SK-N-SH treated with all-trans-retinoic acid at 6 μM for 48 hours (cell line): ENCODE results near the gene TPR.
A peak's percentile ranks its signal among the peaks of the same experiment; 100 is the strongest.
"Not testable (repeated sequence)": the region's sequence is repeated elsewhere in the genome, so short reads cannot be mapped to it uniquely, and the experiment has no call there.

Experiments used
- ATAC-seq: fragments of 200-7000 bp; cut with Tn5 transposase; 3 replicates; pipeline ENCODE4 v1.9.1; 2020; ENCODE audit warnings: mild to moderate bottlenecking, moderate library complexity
- BACH2 ChIP-seq: fragments of 250-450 bp; sonication (Bioruptor Pico); IDR thresholded peaks from 2 replicates; pipeline ENCODE4 v1.9.0; 2021; ENCODE audit warnings: mild to moderate bottlenecking, borderline replicate concordance
- CREB5 ChIP-seq: fragments of 250-450 bp; sonication (Bioruptor Pico); IDR thresholded peaks from 2 replicates; pipeline ENCODE4 v1.5.1; 2020; ENCODE audit warnings: low read depth, mild to moderate bottlenecking, moderate library complexity
- CSDC2 ChIP-seq: fragments of 250-450 bp; sonication (Bioruptor Pico); IDR thresholded peaks from 2 replicates; pipeline ENCODE4 v1.5.0; 2020; ENCODE audit warnings: mild to moderate bottlenecking, moderate library complexity
- CSRNP3 ChIP-seq: fragments of 250-450 bp; sonication (Bioruptor Pico); IDR thresholded peaks from 2 replicates; pipeline ENCODE4 v1.5.1; 2021; ENCODE audit warnings: mild to moderate bottlenecking, moderate library complexity
- ESRRG ChIP-seq: fragments of 250-450 bp; sonication (Bioruptor Pico); IDR thresholded peaks from 2 replicates; pipeline ENCODE4 v1.6.1; 2021; ENCODE audit warnings: mild to moderate bottlenecking
- ISL1 ChIP-seq: fragments of 250-450 bp; sonication (Bioruptor Pico); IDR thresholded peaks from 2 replicates; pipeline ENCODE4 v2.1.2; 2022; ENCODE audit warnings: mild to moderate bottlenecking, moderate library complexity
- PATZ1 ChIP-seq: fragments of 250-450 bp; sonication (Bioruptor Pico); IDR thresholded peaks from 2 replicates; pipeline ENCODE4 v1.8.0; 2020; ENCODE audit warnings: mild to moderate bottlenecking, moderate library complexity, borderline replicate concordance
- POU6F1 ChIP-seq: fragments of 250-450 bp; sonication (Bioruptor Pico); IDR thresholded peaks from 2 replicates; pipeline ENCODE4 v1.8.0; 2021; ENCODE audit warnings: low read depth, mild to moderate bottlenecking, moderate library complexity, borderline replicate concordance
- PPARA ChIP-seq: fragments of 250-450 bp; sonication (Bioruptor Pico); IDR thresholded peaks from 2 replicates; pipeline ENCODE4 v1.5.0; 2020; ENCODE audit warnings: mild to moderate bottlenecking, borderline replicate concordance
- SNAI2 ChIP-seq: fragments of 250-450 bp; sonication (Bioruptor Pico); IDR thresholded peaks from 2 replicates; pipeline ENCODE4 v1.5.0; 2020; ENCODE audit warnings: mild to moderate bottlenecking, moderate library complexity
- TCF4 ChIP-seq: fragments of 250-450 bp; sonication (Bioruptor Pico); IDR thresholded peaks from 2 replicates; pipeline ENCODE4 v1.8.0; 2021; ENCODE audit warnings: mild to moderate bottlenecking, moderate library complexity, borderline replicate concordance
- TOX ChIP-seq: fragments of 250-450 bp; sonication (Bioruptor Pico); IDR thresholded peaks from 2 replicates; pipeline ENCODE4 v1.8.0; 2021; ENCODE audit warnings: mild to moderate bottlenecking, moderate library complexity, borderline replicate concordance
- ZC3H10 ChIP-seq: fragments of 250-450 bp; sonication (Bioruptor Pico); IDR thresholded peaks from 2 replicates; pipeline ENCODE4 v1.5.1; 2021; ENCODE audit warnings: mild to moderate bottlenecking, moderate library complexity
- ZFP3 ChIP-seq: fragments of 250-450 bp; sonication (Bioruptor Pico); IDR thresholded peaks from 2 replicates; pipeline ENCODE4 v1.5.0; 2020; ENCODE audit warnings: mild to moderate bottlenecking, moderate library complexity
- ZFP30 ChIP-seq: fragments of 450-650 bp; formaldehyde crosslinking; IDR thresholded peaks from 2 replicates; pipeline ENCODE4 v1.5.0; 2022; ENCODE audit warnings: mild to moderate bottlenecking, moderate library complexity
- ZNF565 ChIP-seq: fragments of 450-650 bp; formaldehyde crosslinking; conservative IDR thresholded peaks from 2 replicates; pipeline ENCODE4 v1.5.0; 2020; ENCODE audit warnings: low read depth, mild to moderate bottlenecking, moderate library complexity

TPR gene

GRCh38 chr1:186409091-186409490 is 34.0 kb upstream of the TPR start (continued):
- TF ChIP-seq CSRNP3: no peak

- TF ChIP-seq TOX (CRISPR knock-in tag) (0 out of 2 replicates have a peak, but pooled peaks have one; percentile 14), BACH2 (CRISPR knock-in tag) (no peak)
- TF ChIP-seq, all 23 proteins: peak for 1
- ATAC-seq: peak; percentile 68
These were observed 29.5 kb upstream of the TPR start for GRCh38 chr1:186404454-186405051.

GRCh38 chr1:186403632-186404031 is 28.6 kb upstream of the TPR start:
- no peak for TF ChIP-seq ZFP30 (CRISPR knock-in tag)
- no peak for TF ChIP-seq CSRNP3
- no peak for TF ChIP-seq ZC3H10
- no peak for TF ChIP-seq ZNF565 (CRISPR knock-in tag)
- no peak for TF ChIP-seq ESRRG (CRISPR knock-in tag)
- no peak for TF ChIP-seq PATZ1 (CRISPR knock-in tag)
- TF ChIP-seq POU6F1: no peak
- no peak for TF ChIP-seq ISL1 (CRISPR knock-in tag)
- TF ChIP-seq PPARA (CRISPR knock-in tag): no peak
- no peak for TF ChIP-seq CSDC2
- ATAC-seq: no peak

GRCh38 chr1:186401446-186401845 is 26.4 kb upstream of the TPR start:
- peak; percentile 45 for ATAC-seq

- ATAC-seq: not testable (repeated sequence)
These were observed 17.7 kb upstream of the TPR start for GRCh38 chr1:186392711-186393110.

GRCh38 chr1:186391841-186392240 is 16.8 kb upstream of the TPR start:
- no peak for ATAC-seq
- TF ChIP-seq ISL1 (CRISPR knock-in tag) (no peak), TOX (CRISPR knock-in tag) (no peak), SNAI2 (CRISPR knock-in tag) (no peak), CREB5 (no peak), TCF4 (CRISPR knock-in tag) (no peak), ZFP3 (CRISPR knock-in tag) (no peak), PATZ1 (CRISPR knock-in tag) (no peak)
